ENCODE data around the gene POU6F2.

The POU6F2 gene

DNA sequence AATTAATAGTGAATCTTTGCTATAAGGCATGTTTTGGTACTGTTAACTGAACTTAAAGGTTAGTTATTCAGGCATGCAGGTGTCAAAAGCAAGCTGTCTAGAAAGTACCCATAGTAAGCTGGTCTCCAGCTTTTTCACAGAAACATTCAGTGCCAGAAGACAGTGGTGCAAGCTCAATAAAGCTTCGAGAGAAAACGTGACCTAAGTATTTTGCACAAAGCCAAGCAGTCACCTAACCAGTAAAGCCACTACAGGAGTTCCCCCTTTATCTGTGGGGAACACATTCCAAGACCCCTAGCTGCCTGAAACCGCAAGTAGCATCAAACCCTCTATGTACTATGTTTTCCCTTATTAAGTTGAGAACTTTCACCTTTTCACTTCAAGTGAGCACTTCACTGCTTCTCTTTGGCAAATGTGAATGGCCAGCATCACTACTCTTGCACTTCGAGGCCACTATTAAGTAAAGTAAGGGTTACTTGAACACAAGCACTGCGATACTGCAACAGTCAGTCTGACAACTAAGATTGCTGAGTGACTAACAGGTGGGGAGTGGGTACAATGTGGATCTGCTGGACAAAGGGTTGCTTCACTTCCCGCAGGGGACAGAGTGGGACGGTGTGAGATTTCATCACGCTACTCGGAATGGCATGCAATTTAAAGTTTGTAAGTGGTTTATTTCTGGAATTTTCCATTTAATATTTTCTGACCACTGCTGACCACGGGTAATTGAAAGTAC lies 334.7 kb downstream of the POU6F2 start:
- no peak for TF ChIP-seq CTCF (IDR thresholded peaks at IDR 0.05)
- H3K27ac ChIP-seq: no peak overlapping the region
- H3K4me3 ChIP-seq: no peak overlapping the region
- DNase-seq (ENCODE audit: low spot score): no peak

- DNase-seq (ENCODE audit: low spot score): no peak
- Histone ChIP-seq H3K4me3 (no peak overlapping the region), H3K27ac (no peak overlapping the region)
- no peak for TF ChIP-seq CTCF (IDR thresholded peaks at IDR 0.05)
Observed at GRCh38 chr7:39313376-39313775, 335.7 kb downstream of the POU6F2 start.

- DNase-seq (ENCODE audit: low spot score): no peak
- TF ChIP-seq CTCF (IDR thresholded peaks at IDR 0.05): no peak
- Histone ChIP-seq H3K27ac (no peak overlapping the region), H3K4me3 (no peak overlapping the region)
Observed at GRCh38 chr7:39313974-39314373, 336.3 kb downstream of the POU6F2 start.

DNA sequence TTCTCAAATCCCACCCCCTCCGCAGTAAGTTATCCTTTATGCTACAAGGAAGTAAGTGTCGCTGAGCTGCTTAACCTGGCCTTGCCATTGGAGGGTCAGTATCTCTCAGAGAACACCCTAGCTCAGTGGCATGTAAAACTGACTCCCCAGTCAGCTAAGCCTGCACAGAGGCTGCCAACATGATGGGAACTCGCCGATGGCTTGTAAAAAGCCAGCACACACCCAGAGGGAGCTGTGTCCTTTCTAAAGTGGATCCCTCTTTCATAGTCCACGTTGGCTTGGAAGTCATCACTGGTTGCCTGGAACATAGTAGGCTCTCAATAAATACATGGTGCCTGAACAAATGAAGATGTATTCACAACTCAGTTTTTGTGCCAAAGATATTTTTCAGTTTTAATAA lies 339.4 kb downstream of the POU6F2 start:
- no peak overlapping the region for H3K4me3 ChIP-seq
- no peak for DNase-seq (ENCODE audit: low spot score)
- no peak overlapping the region for H3K27ac ChIP-seq
- TF ChIP-seq CTCF (IDR thresholded peaks at IDR 0.05): no peak

DNA sequence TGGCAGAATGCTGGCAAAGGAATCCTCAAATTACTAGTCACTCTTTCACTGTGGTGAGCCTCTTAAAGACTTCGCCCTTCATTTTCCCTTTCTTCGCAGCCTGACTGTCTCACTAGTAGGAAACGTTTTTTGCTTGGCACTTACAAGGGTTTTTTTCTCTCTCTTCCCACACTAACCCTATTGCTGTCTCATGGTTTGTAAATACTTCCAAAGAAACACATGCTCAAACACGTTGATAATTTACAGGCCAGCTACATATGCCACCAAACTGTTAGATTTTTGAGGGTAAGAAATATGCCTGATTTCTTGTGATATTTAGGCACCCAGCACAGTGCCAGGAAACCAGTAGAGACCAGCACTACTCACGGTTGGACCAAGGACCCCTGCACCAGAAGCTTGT lies 340.2 kb downstream of the POU6F2 start:
- DNase-seq (ENCODE audit: low spot score): no peak
- H3K27ac ChIP-seq: no peak overlapping the region
- no peak overlapping the region for H3K4me3 ChIP-seq
- TF ChIP-seq CTCF (IDR thresholded peaks at IDR 0.05): no peak

- H3K4me3 ChIP-seq: no peak overlapping the region
- H3K27ac ChIP-seq: no peak overlapping the region
- no peak for DNase-seq (ENCODE audit: low spot score)
- TF ChIP-seq CTCF (IDR thresholded peaks at IDR 0.05): no peak
Observed at GRCh38 chr7:39321245-39321644, 343.5 kb downstream of the POU6F2 start.

- no peak for DNase-seq (ENCODE audit: low spot score)
- no peak for TF ChIP-seq CTCF (IDR thresholded peaks at IDR 0.05)
- H3K4me3 ChIP-seq: no peak overlapping the region
- no peak overlapping the region for H3K27ac ChIP-seq
Observed at GRCh38 chr7:39321909-39322498, 344.3 kb downstream of the POU6F2 start.

Measured in coronary artery (tissue), 2 donors.